SU-DHL-6 (cell line): ENCODE data around the gene FSTL4.

Experiments
- H2AFZ ChIP-seq: fragments of 200-600 bp; sonication (generic); 2 replicates; pipeline ENCODE4 v1.6.1; 2014; ENCODE audit warnings: low read depth, mild to moderate bottlenecking, moderate library complexity, mixed read lengths, antibody characterized with exemption, low read length; ENCODE audit not compliant: severe bottlenecking
- H3F3A ChIP-seq: fragments of 200-600 bp; shearing (Covaris generic); 2 replicates; pipeline ENCODE4 v1.6.0; 2016; ENCODE audit warnings: antibody characterized with exemption, mild to moderate bottlenecking; ENCODE audit not compliant: insufficient read depth
- H3K27ac ChIP-seq: fragments of 200-600 bp; sonication (generic); 2 replicates; pipeline ENCODE4 v1.5.1; 2016; ENCODE audit warnings: low read depth, mild to moderate bottlenecking, low read length, moderate library complexity, mixed read lengths
- H3K27me3 ChIP-seq: fragments of 200-600 bp; sonication (generic), shearing (Covaris generic); 2 replicates; pipeline ENCODE4 v1.6.0; 2014; ENCODE audit warnings: mild to moderate bottlenecking, low read length
- H3K36me3 ChIP-seq: fragments of 200-600 bp; sonication (generic); 2 replicates; pipeline ENCODE4 v1.6.1; 2014; ENCODE audit warnings: mild to moderate bottlenecking, low read length, mixed read lengths
- H3K4me2 ChIP-seq: fragments of 300-600, 200-600 bp; shearing (Covaris generic), sonication (generic); 2 replicates; pipeline ENCODE4 v1.6.0; 2014; ENCODE audit warnings: low read length, low read depth, mild to moderate bottlenecking; ENCODE audit not compliant: poor library complexity, severe bottlenecking
- H3K4me3 ChIP-seq: fragments of 200-600 bp; sonication (generic); 2 replicates; pipeline ENCODE4 v1.5.1; 2014; ENCODE audit warnings: antibody characterized with exemption, low read length, mild to moderate bottlenecking, mixed read lengths; ENCODE audit not compliant: insufficient read depth, poor library complexity, severe bottlenecking
- H3K79me2 ChIP-seq: fragments of 200-600 bp; sonication (generic); 2 replicates; pipeline ENCODE4 v1.6.1; 2014; ENCODE audit warnings: mild to moderate bottlenecking, low read length, moderate library complexity; ENCODE audit not compliant: insufficient read depth
- H3K9ac ChIP-seq: fragments of 200-600 bp; sonication (generic); 2 replicates; pipeline ENCODE4 v1.7.0; 2014; ENCODE audit warnings: mild to moderate bottlenecking, low read length
- H3K9me2 ChIP-seq: fragments of 200-600 bp; sonication (generic); replicated peaks from 2 replicates; pipeline ENCODE4 v1.6.1; 2014; ENCODE audit warnings: low read length; ENCODE audit not compliant: insufficient read depth
- H3K9me3 ChIP-seq: fragments of 200-600 bp; sonication (generic); 2 replicates; pipeline ENCODE4 v1.6.1; 2014; ENCODE audit warnings: low read length, mixed read lengths; ENCODE audit not compliant: insufficient read depth
- H4K20me1 ChIP-seq: fragments of 200-600 bp; sonication (generic); 2 replicates; pipeline ENCODE4 v1.6.1; 2014; ENCODE audit warnings: low read depth, mild to moderate bottlenecking, antibody characterized with exemption, low read length, moderate library complexity, mixed read lengths
- EZH2phosphoT487 ChIP-seq: fragments of 200-600 bp; sonication (generic), shearing (Covaris generic); conservative IDR thresholded peaks from 2 replicates; pipeline ENCODE4 v1.6.1; 2018; ENCODE audit warnings: mild to moderate bottlenecking, antibody characterized with exemption, low read length, moderate library complexity, mixed read lengths
- TF ChIP-seq, protein P1 (sequence below): fragments of 200-600 bp; sonication (generic); IDR thresholded peaks from one replicate; pipeline ENCODE4 v1.5.1; 2017; ENCODE audit warnings: antibody characterized with exemption, mild to moderate bottlenecking, low read length, moderate library complexity; ENCODE audit not compliant: insufficient read depth, poor library complexity, severe bottlenecking

The FSTL4 gene

DNA sequence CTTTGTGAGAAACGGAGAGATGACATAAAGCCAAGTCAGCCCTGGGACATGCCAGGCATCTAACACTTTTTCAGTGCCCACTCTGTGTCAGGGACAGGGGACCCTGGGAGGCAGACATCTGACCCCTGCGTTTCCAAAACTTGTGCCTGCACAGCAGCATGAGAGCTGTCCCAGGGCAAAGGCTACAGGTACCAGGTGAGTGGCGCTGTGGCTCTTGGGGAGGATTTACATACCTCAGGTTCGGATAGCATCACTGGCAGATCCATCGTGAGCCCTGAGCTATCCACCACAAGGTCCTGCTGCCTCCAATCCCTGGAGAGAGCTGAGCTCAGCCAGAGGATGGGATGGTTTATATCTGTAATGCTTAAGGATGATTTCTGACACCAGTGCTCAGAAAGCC is 52.4 kb downstream of the FSTL4 start:
- no peak overlapping the region for H3K9ac ChIP-seq
- H3K36me3 ChIP-seq = no peaks in the 10 kb centered on the region
- H3K9me3 ChIP-seq = no peaks in the 10 kb centered on the region
- no peak overlapping the region for H3K4me3 ChIP-seq
- H3K27ac ChIP-seq = no peak overlapping the region
- H3F3A ChIP-seq = no peaks in the 10 kb centered on the region
- H3K4me2 ChIP-seq = no peak overlapping the region
- H3K9me2 ChIP-seq = no peaks in the 10 kb centered on the region
- no peaks in the 10 kb centered on the region for H3K79me2 ChIP-seq
- no peaks in the 10 kb centered on the region for H3K27me3 ChIP-seq
- TF ChIP-seq, protein P1, sequence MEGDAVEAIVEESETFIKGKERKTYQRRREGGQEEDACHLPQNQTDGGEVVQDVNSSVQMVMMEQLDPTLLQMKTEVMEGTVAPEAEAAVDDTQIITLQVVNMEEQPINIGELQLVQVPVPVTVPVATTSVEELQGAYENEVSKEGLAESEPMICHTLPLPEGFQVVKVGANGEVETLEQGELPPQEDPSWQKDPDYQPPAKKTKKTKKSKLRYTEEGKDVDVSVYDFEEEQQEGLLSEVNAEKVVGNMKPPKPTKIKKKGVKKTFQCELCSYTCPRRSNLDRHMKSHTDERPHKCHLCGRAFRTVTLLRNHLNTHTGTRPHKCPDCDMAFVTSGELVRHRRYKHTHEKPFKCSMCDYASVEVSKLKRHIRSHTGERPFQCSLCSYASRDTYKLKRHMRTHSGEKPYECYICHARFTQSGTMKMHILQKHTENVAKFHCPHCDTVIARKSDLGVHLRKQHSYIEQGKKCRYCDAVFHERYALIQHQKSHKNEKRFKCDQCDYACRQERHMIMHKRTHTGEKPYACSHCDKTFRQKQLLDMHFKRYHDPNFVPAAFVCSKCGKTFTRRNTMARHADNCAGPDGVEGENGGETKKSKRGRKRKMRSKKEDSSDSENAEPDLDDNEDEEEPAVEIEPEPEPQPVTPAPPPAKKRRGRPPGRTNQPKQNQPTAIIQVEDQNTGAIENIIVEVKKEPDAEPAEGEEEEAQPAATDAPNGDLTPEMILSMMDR = no peak
- no peak for TF ChIP-seq EZH2phosphoT487
- no peaks in the 10 kb centered on the region for H4K20me1 ChIP-seq
- no peak overlapping the region for H2AFZ ChIP-seq

DNA sequence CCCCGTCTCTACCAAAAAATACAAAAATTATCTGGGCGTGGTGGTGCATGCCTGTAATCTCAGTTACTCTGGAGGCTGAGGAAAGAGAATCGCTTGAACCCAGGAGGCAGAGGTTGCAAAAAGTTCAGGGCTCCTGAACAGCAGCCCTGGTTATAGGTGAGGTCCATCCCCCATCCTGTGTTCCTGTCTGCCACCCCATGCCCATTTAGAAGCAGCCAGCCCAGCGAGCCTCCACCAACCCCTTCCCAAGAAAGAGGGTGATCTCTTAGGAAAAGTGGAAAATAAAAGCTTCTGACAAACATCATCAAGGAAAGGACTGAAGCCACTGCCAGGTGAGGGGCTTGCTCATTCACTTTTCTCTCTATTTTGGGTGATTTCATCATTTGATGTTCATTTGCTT is 55.8 kb downstream of the FSTL4 start:
- H3K9me2 ChIP-seq = no peaks in the 10 kb centered on the region
- H3K27ac ChIP-seq = no peak overlapping the region
- no peaks in the 10 kb centered on the region for H3K27me3 ChIP-seq
- no peaks in the 10 kb centered on the region for H3F3A ChIP-seq
- no peaks in the 10 kb centered on the region for H3K79me2 ChIP-seq
- H3K36me3 ChIP-seq = no peaks in the 10 kb centered on the region
- no peak for TF ChIP-seq EZH2phosphoT487
- TF ChIP-seq, protein P1 = no peak
- H3K4me3 ChIP-seq = no peak overlapping the region
- H4K20me1 ChIP-seq = no peaks in the 10 kb centered on the region
- H3K9me3 ChIP-seq = no peaks in the 10 kb centered on the region
- no peak overlapping the region for H3K4me2 ChIP-seq
- H2AFZ ChIP-seq = no peak overlapping the region
- H3K9ac ChIP-seq = no peak overlapping the region

DNA sequence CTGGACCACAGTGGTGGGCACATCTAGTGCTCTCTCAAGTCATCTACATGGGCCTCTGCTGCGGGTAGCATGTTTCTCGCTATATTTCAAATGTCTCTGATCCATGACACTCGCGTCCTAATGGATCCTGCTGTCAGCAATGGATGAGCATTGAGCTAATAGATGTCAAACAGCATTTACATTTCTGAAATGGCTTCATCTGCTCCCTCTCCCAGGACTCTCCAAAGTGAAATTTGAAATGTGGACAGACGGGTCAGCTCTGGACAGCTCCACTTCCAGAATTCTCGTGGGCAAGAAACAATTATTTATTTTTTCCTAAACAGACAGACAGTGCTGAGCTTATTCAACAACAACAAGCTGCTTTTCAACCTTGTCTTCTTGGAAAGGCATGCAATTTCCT is 58.1 kb downstream of the FSTL4 start:
- H3K4me3 ChIP-seq = no peak overlapping the region
- H3K9ac ChIP-seq = no peak overlapping the region
- TF ChIP-seq, protein P1 = no peak
- no peak for TF ChIP-seq EZH2phosphoT487
- H4K20me1 ChIP-seq = no peaks in the 10 kb centered on the region
- H3K27ac ChIP-seq = no peak overlapping the region
- no peaks in the 10 kb centered on the region for H3K27me3 ChIP-seq
- no peaks in the 10 kb centered on the region for H3K36me3 ChIP-seq
- no peaks in the 10 kb centered on the region for H3K9me2 ChIP-seq
- H3K4me2 ChIP-seq = no peak overlapping the region
- H3F3A ChIP-seq = no peaks in the 10 kb centered on the region
- no peaks in the 10 kb centered on the region for H3K9me3 ChIP-seq
- H2AFZ ChIP-seq = no peak overlapping the region
- no peaks in the 10 kb centered on the region for H3K79me2 ChIP-seq
